ENCODE results near the gene LDLRAP1. TPM values are rescaled to one million over a fixed set of nuclear protein-coding genes. Genes with fewer than 3 reads are reported as not detected.

LDLRAP1 gene
- total and polyA plus RNA-seq, 2 donors (not counting 3 experiments of a cell fraction or from before 2014, with no cell fraction given): 23.1 to 24.7 TPM

GRCh38 chr1:25607123-25607522 is 63.7 kb downstream of the LDLRAP1 start:
- H3K4me3 ChIP-seq (replicated peaks in 1 of 3; ENCODE audit: insufficient read depth in 1 of 3, low read depth in 1 of 3, low read length in 3 of 3): no peak overlapping the region
- no peak overlapping the region for H3K9ac ChIP-seq (replicated peaks; ENCODE audit: extremely low read depth, insufficient read depth, low read length)
- no peaks in the 10 kb centered on the region for H3K36me3 ChIP-seq (ENCODE audit: control insufficient read depth in 2 of 2, extremely low read depth in 1 of 2, insufficient read depth in 2 of 2, low read length in 2 of 2)
- no peaks in the 10 kb centered on the region for H4K20me1 ChIP-seq (replicated peaks; ENCODE audit: control insufficient read depth, extremely low read depth, insufficient read depth, low read length)
- H3K4me2 ChIP-seq (ENCODE audit: insufficient read depth, low read length): no peak overlapping the region
- H3K79me2 ChIP-seq (ENCODE audit: control insufficient read depth, insufficient read depth, low read length): no peaks in the 10 kb centered on the region
- no peak for FAIRE-seq
- no peak for TF ChIP-seq MAX (IDR thresholded peaks at IDR 0.05; ENCODE audit: insufficient read depth, insufficient read length)
- no peak for TF ChIP-seq JUN (IDR thresholded peaks at IDR 0.05; ENCODE audit: borderline replicate concordance, insufficient read depth, insufficient read length, low read depth)
- TF ChIP-seq GATA2 (IDR thresholded peaks at IDR 0.05; ENCODE audit: insufficient read depth, insufficient read length, low read depth, low read length): no peak
- TF ChIP-seq EZH2 (IDR thresholded peaks at IDR 0.05; ENCODE audit: borderline replicate concordance, low read depth, low read length, severe bottlenecking): no peak
- TF ChIP-seq MYC (IDR thresholded peaks at IDR 0.05; ENCODE audit: low read depth, low read length): no peak
- no peak for TF ChIP-seq POLR2A (IDR thresholded peaks at IDR 0.05; ENCODE audit: low read depth, low read length)
- TF ChIP-seq POLR2AphosphoS5 (IDR thresholded peaks at IDR 0.05; ENCODE audit: insufficient read depth, low read depth, low read length): no peak
- TF ChIP-seq, protein P1, sequence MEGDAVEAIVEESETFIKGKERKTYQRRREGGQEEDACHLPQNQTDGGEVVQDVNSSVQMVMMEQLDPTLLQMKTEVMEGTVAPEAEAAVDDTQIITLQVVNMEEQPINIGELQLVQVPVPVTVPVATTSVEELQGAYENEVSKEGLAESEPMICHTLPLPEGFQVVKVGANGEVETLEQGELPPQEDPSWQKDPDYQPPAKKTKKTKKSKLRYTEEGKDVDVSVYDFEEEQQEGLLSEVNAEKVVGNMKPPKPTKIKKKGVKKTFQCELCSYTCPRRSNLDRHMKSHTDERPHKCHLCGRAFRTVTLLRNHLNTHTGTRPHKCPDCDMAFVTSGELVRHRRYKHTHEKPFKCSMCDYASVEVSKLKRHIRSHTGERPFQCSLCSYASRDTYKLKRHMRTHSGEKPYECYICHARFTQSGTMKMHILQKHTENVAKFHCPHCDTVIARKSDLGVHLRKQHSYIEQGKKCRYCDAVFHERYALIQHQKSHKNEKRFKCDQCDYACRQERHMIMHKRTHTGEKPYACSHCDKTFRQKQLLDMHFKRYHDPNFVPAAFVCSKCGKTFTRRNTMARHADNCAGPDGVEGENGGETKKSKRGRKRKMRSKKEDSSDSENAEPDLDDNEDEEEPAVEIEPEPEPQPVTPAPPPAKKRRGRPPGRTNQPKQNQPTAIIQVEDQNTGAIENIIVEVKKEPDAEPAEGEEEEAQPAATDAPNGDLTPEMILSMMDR (IDR thresholded peaks at IDR 0.05; ENCODE audit: extremely low read depth in 1 of 2, insufficient read depth in 1 of 2, low read depth in 1 of 2, low read length in 2 of 2): no peak
- no peak for TF ChIP-seq FOS (IDR thresholded peaks at IDR 0.05; ENCODE audit: borderline replicate concordance, insufficient read depth, low read length)
- no peaks in the 10 kb centered on the region for H3K4me1 ChIP-seq (ENCODE audit: control insufficient read depth, extremely low read depth, insufficient read depth, low read length)
- no peaks in the 10 kb centered on the region for H3K9me3 ChIP-seq (replicated peaks; ENCODE audit: control insufficient read depth, insufficient read depth, low read length)
- no peak overlapping the region for H2AFZ ChIP-seq (ENCODE audit: low read depth, low read length)
- DNase-seq (ENCODE audit: low read depth, low spot score): no peak
- ChIA-PET POLR2A (no interaction called here), CTCF (interaction anchor here (2.0 kb wide), 1 partner anchor 8 kb away, joined by 15 read pairs; no protein-coding TSS in a partner anchor)
- H3K9me1 ChIP-seq (replicated peaks; ENCODE audit: control insufficient read depth, extremely low read depth, insufficient read depth, low read length): no peaks in the 10 kb centered on the region
- H3K27ac ChIP-seq (ENCODE audit: insufficient read depth, low read depth, low read length): no peak overlapping the region
- no TSS peak for BruUV-seq (replicated peaks)
- peaks cover 18 to 28% of the 10 kb centered on the region in 2 experiments for H3K27me3 ChIP-seq (ENCODE audit: control insufficient read depth in 2 of 2, insufficient read depth in 2 of 2, low read length in 2 of 2)
- dilution Hi-C loops (cut with MboI; ENCODE audit: extremely low pct_ligation_motif_present, low sequenced_read_pairs): no loop called here
- intact Hi-C loops (cut with micrococcal nuclease): no loop called here

Measured in endothelial cell of umbilical vein (primary cell).